CMK (cell line): Measurements from ENCODE around the gene CD109.
"Not testable (repeated sequence)": the region's sequence is repeated elsewhere in the genome, so short reads cannot be mapped to it uniquely, and the experiment has no call there.

Source experiments
- DNase-seq: peaks from one replicate; pipeline ENCODE4 v3.0.0-alpha.2; 2010; ENCODE audit warnings: low read depth

CD109 gene

GRCh38 chr6:73688351-73688750 lies 7.7 kb upstream of the CD109 start:
- DNase-seq: no peak

GRCh38 chr6:73690056-73690455 lies 5.9 kb upstream of the CD109 start:
- no peak for DNase-seq

GRCh38 chr6:73691512-73691911 lies 4.5 kb upstream of the CD109 start:
- no peak for DNase-seq

- DNase-seq: no peak
Observed at GRCh38 chr6:73694711-73695411, 1.1 kb upstream of the CD109 start.

- no peak for DNase-seq
Observed at GRCh38 chr6:73696966-73697655, 1.1 kb downstream of the CD109 start.

- no peak for DNase-seq
Observed at GRCh38 chr6:73699676-73700459, 3.9 kb downstream of the CD109 start.

GRCh38 chr6:73702444-73702843 lies 6.4 kb downstream of the CD109 start:
- DNase-seq: no peak

- no peak for DNase-seq
Observed at GRCh38 chr6:73703466-73703865, 7.5 kb downstream of the CD109 start.

- DNase-seq: no peak
Observed at GRCh38 chr6:73704260-73704659, 8.3 kb downstream of the CD109 start.

GRCh38 chr6:73704798-73705197 lies 8.8 kb downstream of the CD109 start:
- DNase-seq: no peak

GRCh38 chr6:73706971-73707370 lies 11.0 kb downstream of the CD109 start:
- no peak for DNase-seq

GRCh38 chr6:73710470-73710869 lies 14.5 kb downstream of the CD109 start:
- DNase-seq: no peak

GRCh38 chr6:73710948-73711347 lies 14.9 kb downstream of the CD109 start:
- DNase-seq: no peak

GRCh38 chr6:73712535-73713173 lies 16.7 kb downstream of the CD109 start:
- no peak for DNase-seq

GRCh38 chr6:73713426-73714147 lies 17.6 kb downstream of the CD109 start:
- no peak for DNase-seq

GRCh38 chr6:73715111-73715508 lies 19.1 kb downstream of the CD109 start:
- DNase-seq: not testable (repeated sequence)

GRCh38 chr6:73719046-73719445 lies 23.0 kb downstream of the CD109 start:
- DNase-seq: no peak

GRCh38 chr6:73722318-73723060 lies 26.5 kb downstream of the CD109 start:
- no peak for DNase-seq

GRCh38 chr6:73723480-73723879 lies 27.5 kb downstream of the CD109 start:
- not testable (repeated sequence) for DNase-seq

- no peak for DNase-seq
Observed at GRCh38 chr6:73724389-73724788, 28.4 kb downstream of the CD109 start.

- DNase-seq: not testable (repeated sequence)
Observed at GRCh38 chr6:73725192-73725591, 29.2 kb downstream of the CD109 start.
